NCI-H2196 (cell line): ENCODE measurements around the gene AKAP12.

Experiments
- DNase-seq: peaks from one replicate; lab custom pipeline; 2025; ENCODE audit not compliant: unreplicated experiment; lab: John Stamatoyannopoulos, UW

The AKAP12 gene

GRCh38 chr6:151402228-151402627, 162.5 kb downstream of the AKAP12 start:
- no peak for DNase-seq

DNA sequence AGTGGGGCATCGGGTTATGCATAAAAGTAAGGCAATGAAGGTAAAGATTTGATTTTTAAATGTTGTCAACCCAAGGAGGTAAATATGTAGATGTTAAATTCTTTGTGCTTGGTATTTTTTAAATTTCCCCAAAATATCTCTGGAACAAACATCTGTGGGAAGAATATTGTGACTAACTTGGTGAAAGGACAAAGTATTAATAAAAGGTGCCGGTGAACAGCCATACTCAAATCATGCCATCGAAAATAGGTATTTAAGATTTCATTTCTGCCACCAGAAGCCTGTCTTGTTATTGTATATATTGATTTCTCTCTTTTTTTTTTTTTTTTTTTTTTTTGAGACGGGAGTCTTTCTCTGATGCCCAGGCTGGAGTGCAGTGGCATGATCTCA, 164.1 kb downstream of the AKAP12 start:
- no peak for DNase-seq
